ENCODE data around the gene AFG1L.
"Not testable (repeated sequence)": the region's sequence is repeated elsewhere in the genome, so short reads cannot be mapped to it uniquely, and the experiment has no call there.

The AFG1L gene

GRCh38 chr6:108291091-108291490 lies 3.8 kb upstream of the AFG1L start:
- DNase-seq = no peak

GRCh38 chr6:108292561-108292960 lies 2.3 kb upstream of the AFG1L start:
- DNase-seq = not testable (repeated sequence)

GRCh38 chr6:108293527-108294296 lies 1.1 kb upstream of the AFG1L start:
- DNase-seq = no peak

- DNase-seq = no peak
Measured at GRCh38 chr6:108294297-108294726, 542 bp upstream of the AFG1L start.

GRCh38 chr6:108295676-108296075 lies 822 bp downstream of the AFG1L start:
- no peak for DNase-seq

GRCh38 chr6:108302386-108302785 lies 7.5 kb downstream of the AFG1L start:
- DNase-seq = no peak

- DNase-seq = no peak
Measured at GRCh38 chr6:108304646-108305045, 9.8 kb downstream of the AFG1L start.

- not testable (repeated sequence) for DNase-seq
Measured at GRCh38 chr6:108308641-108309040, 13.8 kb downstream of the AFG1L start.

- no peak for DNase-seq
Measured at GRCh38 chr6:108309844-108310243, 15.0 kb downstream of the AFG1L start.

- DNase-seq = no peak
Measured at GRCh38 chr6:108312605-108313004, 17.8 kb downstream of the AFG1L start.

GRCh38 chr6:108321253-108321747 lies 26.4 kb downstream of the AFG1L start:
- DNase-seq = no peak

- DNase-seq = no peak
Measured at GRCh38 chr6:108322728-108323127, 27.9 kb downstream of the AFG1L start.

- no peak for DNase-seq
Measured at GRCh38 chr6:108323710-108324466, 29.0 kb downstream of the AFG1L start.

GRCh38 chr6:108330221-108330785 lies 35.4 kb downstream of the AFG1L start:
- DNase-seq = not testable (repeated sequence)

- no peak for DNase-seq
Measured at GRCh38 chr6:108330806-108331205, 36.0 kb downstream of the AFG1L start.

GRCh38 chr6:108331982-108332381 lies 37.1 kb downstream of the AFG1L start:
- DNase-seq = no peak

- no peak for DNase-seq
Measured at GRCh38 chr6:108336971-108337370, 42.1 kb downstream of the AFG1L start.

- DNase-seq = no peak
Measured at GRCh38 chr6:108337721-108338120, 42.9 kb downstream of the AFG1L start.

- no peak for DNase-seq
Measured at GRCh38 chr6:108341372-108341771, 46.5 kb downstream of the AFG1L start.

GRCh38 chr6:108343894-108344293 lies 49.0 kb downstream of the AFG1L start:
- DNase-seq = no peak

GRCh38 chr6:108348655-108349349 lies 53.9 kb downstream of the AFG1L start:
- no peak for DNase-seq

- DNase-seq = no peak
Measured at GRCh38 chr6:108350528-108350927, 55.7 kb downstream of the AFG1L start.

GRCh38 chr6:108353853-108354252 lies 59.0 kb downstream of the AFG1L start:
- DNase-seq = no peak
